Activated T-cell treated with anti-CD3 and anti-CD28 coated beads, Interleukin-2, amount 50 U/mL, for 4 hours (primary cell): Measurements from ENCODE around the gene PHOSPHO2. TPM values are rescaled to one million over a fixed set of nuclear protein-coding genes. Genes with fewer than 3 reads are reported as not detected.

Experiments used
- ATAC-seq, 2 donors: fragments of 200-7000 bp; cut with Tn5 transposase; one replicate each; pipeline ENCODE4 v1.10.0; 2021
- DNase-seq: peaks from one replicate; pipeline ENCODE4 v3.0.0-alpha.2; 2020
- H3K27me3 Mint-ChIP-seq: one replicate; pipeline ENCODE4 v1.8.0; 2021; ENCODE audit warnings: low read depth, mixed read lengths
- H3K36me3 Mint-ChIP-seq: one replicate; pipeline ENCODE4 v1.8.0; 2022; ENCODE audit warnings: mixed read lengths; ENCODE audit not compliant: insufficient read depth
- H3K4me1 Mint-ChIP-seq: one replicate; pipeline ENCODE4 v1.8.0; 2021; ENCODE audit warnings: low read depth, mixed read lengths
- H3K4me3 Mint-ChIP-seq: one replicate; pipeline ENCODE4 v1.8.0; 2021; ENCODE audit warnings: mild to moderate bottlenecking, moderate library complexity, mixed read lengths
- H3K9me3 Mint-ChIP-seq: one replicate; pipeline ENCODE4 v1.8.0; 2021; ENCODE audit warnings: mixed read lengths
- total RNA-seq, 3 donors: library from RNA; stranded (reverse); gene quantifications; one replicate each; pipeline ENCODE4 v1.2.1, GENCODE V29; 2021

The PHOSPHO2 gene
- total RNA-seq, 3 donors from 2014 or later: 2.7 to 4.6 (median 3.5) TPM

GRCh38 chr2:169739351-169739750 is 45.1 kb downstream of the PHOSPHO2 start:
- Mint-ChIP-seq H3K4me3 (no peak overlapping the region), H3K27me3 (peaks cover 30% of the 10 kb centered on the region), H3K9me3 (no peaks in the 10 kb centered on the region), H3K36me3 (peaks cover 2% of the 10 kb centered on the region), H3K4me1 (no peaks in the 10 kb centered on the region)
- no peak for ATAC-seq
- DNase-seq: no peak

- Mint-ChIP-seq H3K36me3 (peaks cover 4% of the 10 kb centered on the region), H3K4me3 (no peak overlapping the region), H3K4me1 (no peaks in the 10 kb centered on the region), H3K27me3 (peaks cover 3% of the 10 kb centered on the region), H3K9me3 (no peaks in the 10 kb centered on the region)
- ATAC-seq (no peak), DNase-seq (no peak)
Measured at GRCh38 chr2:169743549-169743948, 49.3 kb downstream of the PHOSPHO2 start.

DNA sequence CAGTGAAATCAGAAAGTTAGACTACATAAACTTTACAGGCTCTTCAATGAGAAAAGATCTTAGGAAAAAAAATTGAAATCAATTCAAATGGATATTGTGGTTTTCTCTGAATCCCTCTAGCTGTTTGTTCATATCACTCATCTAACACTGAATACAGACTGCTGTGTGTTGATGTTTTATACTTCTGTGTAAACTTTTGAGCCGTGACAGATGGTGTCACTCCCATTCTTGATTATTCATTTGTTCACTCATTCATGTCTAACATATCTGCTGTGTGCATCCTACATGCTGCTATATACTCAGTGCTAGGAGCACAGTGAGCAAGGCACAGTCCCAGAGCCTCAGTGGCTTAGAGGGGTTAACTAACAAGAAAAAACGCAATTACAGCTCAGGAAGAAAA is 52.0 kb downstream of the PHOSPHO2 start:
- H3K4me3 Mint-ChIP-seq: no peak overlapping the region
- no peaks in the 10 kb centered on the region for H3K27me3 Mint-ChIP-seq
- no peaks in the 10 kb centered on the region for H3K4me1 Mint-ChIP-seq
- DNase-seq (no peak), ATAC-seq (no peak)
- H3K36me3 Mint-ChIP-seq: peaks cover 4% of the 10 kb centered on the region
- no peaks in the 10 kb centered on the region for H3K9me3 Mint-ChIP-seq

DNA sequence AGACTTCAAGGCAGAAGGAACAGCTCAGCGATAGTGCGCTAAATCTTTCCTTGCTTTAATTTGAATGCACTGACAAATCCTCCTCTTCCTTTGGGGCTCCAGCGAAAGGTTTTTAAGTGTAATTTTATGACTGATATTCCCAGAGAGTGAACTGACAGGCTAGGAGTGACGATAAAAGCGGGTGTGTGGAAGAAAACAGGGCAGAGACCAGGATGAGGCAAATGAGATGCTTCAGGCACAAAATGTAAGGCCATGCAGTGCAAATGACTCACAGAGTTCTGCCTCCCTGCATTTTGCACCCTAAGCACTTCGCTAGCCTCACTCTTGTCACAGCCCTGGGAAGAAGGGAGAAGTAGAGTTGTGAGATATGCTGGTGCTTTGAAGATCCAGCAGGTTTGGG is 54.0 kb downstream of the PHOSPHO2 start:
- Mint-ChIP-seq H3K36me3 (peaks cover 4% of the 10 kb centered on the region), H3K27me3 (no peaks in the 10 kb centered on the region), H3K9me3 (no peaks in the 10 kb centered on the region), H3K4me1 (no peaks in the 10 kb centered on the region), H3K4me3 (no peak overlapping the region)
- ATAC-seq (no peak), DNase-seq (no peak)

Other genes starting within 250 kb of the PHOSPHO2 start
- 1 to 10 TPM; 3.9 to 5.3 (median 4.3) TPM for gene BBS5, start 215.0 kb upstream of the PHOSPHO2 start, total RNA-seq
- not detected for gene KLHL41, start 184.8 kb upstream of the PHOSPHO2 start, total RNA-seq
- 10 to 100 TPM; 37.2 to 47.3 (median 42.1) TPM for gene FASTKD1, start 120.6 kb upstream of the PHOSPHO2 start, total RNA-seq
- 10 to 100 TPM; 55.2 to 57.8 (median 57.8) TPM for gene PPIG, start 110.1 kb upstream of the PHOSPHO2 start, total RNA-seq
- gene CFAP210, start 64 bp upstream of the PHOSPHO2 start, total RNA-seq: under 1 TPM in 2 of 3 donors, not detected in 1; 0.08 to 0.43 TPM
- 1 to 10 TPM; 3.7 to 4.5 (median 4.3) TPM for gene KLHL23, start 39.4 kb downstream of the PHOSPHO2 start, total RNA-seq
- gene SSB, start 104.4 kb downstream of the PHOSPHO2 start, total RNA-seq: 100 to 1,000 TPM; 123 to 140 (median 134) TPM
- 100 to 1,000 TPM; 115 to 138 (median 129) TPM for gene METTL5, start 130.4 kb downstream of the PHOSPHO2 start, total RNA-seq
- gene UBR3, start 133.0 kb downstream of the PHOSPHO2 start, total RNA-seq: 10 to 100 TPM; 18.2 to 21.1 (median 19.8) TPM